Measurements from ENCODE around the gene COLGALT1.

Gene COLGALT1

GRCh38 chr19:17629760-17630159 lies 74.3 kb downstream of the COLGALT1 start:
- Mint-ChIP-seq H3K4me1 (no peaks in the 10 kb centered on the region), H3K9me3 (no peaks in the 10 kb centered on the region), H3K27ac (no peak overlapping the region), H3K4me3 (no peak overlapping the region), H3K27me3 (no peaks in the 10 kb centered on the region)
- no peak for ATAC-seq
- no peak for DNase-seq

GRCh38 chr19:17632577-17632976 lies 77.1 kb downstream of the COLGALT1 start:
- ATAC-seq: no peak
- Mint-ChIP-seq H3K4me1 (no peaks in the 10 kb centered on the region), H3K27ac (no peak overlapping the region), H3K4me3 (no peak overlapping the region), H3K27me3 (no peaks in the 10 kb centered on the region), H3K9me3 (no peaks in the 10 kb centered on the region)
- DNase-seq: no peak

Measured in stimulated activated naive CD8-positive, alpha-beta T cell treated with anti-CD3 and anti-CD28 coated beads, Interleukin-15, amount 100 ng/mL, for 72 hours (primary cell).